GM23248 (cell line): Measurements from ENCODE around the gene NLK. TPM values are rescaled to one million over a fixed set of nuclear protein-coding genes. Genes with fewer than 3 reads are reported as not detected.
"Not testable (repeated sequence)": the region's sequence is repeated elsewhere in the genome, so short reads cannot be mapped to it uniquely, and the experiment has no call there.

Experiments
- DNase-seq: peaks from one replicate; pipeline ENCODE4 v3.0.0-alpha.2; 2015
- H2AFZ ChIP-seq: fragments of 200-600 bp; sonication (generic); 2 replicates; pipeline ENCODE4 v1.6.1; 2016; ENCODE audit warnings: antibody characterized with exemption
- H3F3A ChIP-seq: fragments of 200-600 bp; sonication (generic); 2 replicates; pipeline ENCODE4 v1.6.1; 2016; ENCODE audit warnings: mild to moderate bottlenecking, antibody characterized with exemption, mixed run types; ENCODE audit not compliant: insufficient read depth
- H3K27ac ChIP-seq: fragments of 200-600 bp; sonication (generic); 2 replicates; pipeline ENCODE4 v1.5.1; 2016; ENCODE audit warnings: mild to moderate bottlenecking
- H3K27me3 ChIP-seq: fragments of 200-600 bp; sonication (generic); replicated peaks from 2 replicates; pipeline ENCODE4 v1.6.1; 2016; ENCODE audit warnings: mild to moderate bottlenecking; ENCODE audit not compliant: insufficient read depth
- H3K36me3 ChIP-seq: fragments of 200-600 bp; sonication (generic); 2 replicates; pipeline ENCODE4 v1.6.1; 2016; ENCODE audit warnings: low read depth, mild to moderate bottlenecking
- H3K4me1 ChIP-seq: fragments of 200-600 bp; sonication (generic); 2 replicates; pipeline ENCODE4 v1.6.1; 2016; ENCODE audit warnings: mild to moderate bottlenecking; ENCODE audit not compliant: insufficient read depth
- H3K4me2 ChIP-seq: fragments of 200-600 bp; sonication (generic); one replicate; pipeline ENCODE4 v1.6.1; 2016; ENCODE audit warnings: mild to moderate bottlenecking; ENCODE audit not compliant: unreplicated experiment
- H3K4me3 ChIP-seq: fragments of 200-600 bp; sonication (generic); 2 replicates; pipeline ENCODE4 v1.5.1; 2016; ENCODE audit warnings: mild to moderate bottlenecking
- H3K79me2 ChIP-seq: fragments of 200-600 bp; sonication (generic); 2 replicates; pipeline ENCODE4 v1.6.1; 2016; ENCODE audit warnings: mild to moderate bottlenecking; ENCODE audit not compliant: insufficient read depth
- H3K9ac ChIP-seq: fragments of 200-600 bp; sonication (generic); 2 replicates; pipeline ENCODE4 v1.6.1; 2016; ENCODE audit warnings: mild to moderate bottlenecking
- H3K9me2 ChIP-seq: fragments of 200-600 bp; sonication (generic); 2 replicates; pipeline ENCODE4 v1.6.1; 2016; ENCODE audit warnings: mixed run types, mild to moderate bottlenecking, moderate library complexity; ENCODE audit not compliant: insufficient read depth
- H3K9me3 ChIP-seq: fragments of 200-600 bp; sonication (generic); one replicate; pipeline ENCODE4 v1.6.1; 2017; ENCODE audit warnings: low read depth
- H4K20me1 ChIP-seq: fragments of 200-600 bp; sonication (generic); 2 replicates; pipeline ENCODE4 v1.6.0; 2016; ENCODE audit not compliant: insufficient read depth
- EZH2 ChIP-seq: fragments of 200-600 bp; sonication (generic); IDR thresholded peaks from 2 replicates; pipeline ENCODE4 v1.6.1; 2018; ENCODE audit warnings: antibody characterized with exemption, mild to moderate bottlenecking; ENCODE audit not compliant: insufficient read depth, poor library complexity, severe bottlenecking
- EZH2phosphoT487 ChIP-seq: fragments of 200-600 bp; sonication (generic); IDR thresholded peaks from 2 replicates; pipeline ENCODE4 v1.6.1; 2018; ENCODE audit warnings: antibody characterized with exemption, moderate library complexity, mild to moderate bottlenecking, low read depth; ENCODE audit not compliant: insufficient read depth
- WGBS, 2 experiments: methylation state at CpG; one replicate each; pipeline ENCODE4 v1.1.6; 2015 to 2017; ENCODE audit warnings: low lambda C conversion rate in 2 of 2, low coverage in 1 of 2; ENCODE audit errors: missing lambda C conversion rate in 2 of 2; 5-methylcytosine and 5-hydroxymethylcytosine counted together
- in situ Hi-C: fragments of 300-500 bp; cut with MboI; formaldehyde crosslinking; loops from 2 replicates; pipeline ENCODE4 v1.15.0; 2020
- polyA plus RNA-seq: library from polyadenylated mRNA; unstranded; fragments of >200 nt; fragmentation: Nextera tagmentation; extraction: Ambion mirVana; gene quantifications from 2 replicates; pipeline ENCODE4 v1.2.1, GENCODE V29; 2016
- total RNA-seq: library from RNA; depleted of rRNA; stranded (reverse); fragments of >200 nt; shearing (Covaris generic); gene quantifications from 2 replicates; pipeline ENCODE4 v1.2.3, GENCODE V29; 2014

The NLK gene
- total and polyA plus RNA-seq, 2 experiments from 2014 or later, result 3.8 to 17.6 TPM

DNA sequence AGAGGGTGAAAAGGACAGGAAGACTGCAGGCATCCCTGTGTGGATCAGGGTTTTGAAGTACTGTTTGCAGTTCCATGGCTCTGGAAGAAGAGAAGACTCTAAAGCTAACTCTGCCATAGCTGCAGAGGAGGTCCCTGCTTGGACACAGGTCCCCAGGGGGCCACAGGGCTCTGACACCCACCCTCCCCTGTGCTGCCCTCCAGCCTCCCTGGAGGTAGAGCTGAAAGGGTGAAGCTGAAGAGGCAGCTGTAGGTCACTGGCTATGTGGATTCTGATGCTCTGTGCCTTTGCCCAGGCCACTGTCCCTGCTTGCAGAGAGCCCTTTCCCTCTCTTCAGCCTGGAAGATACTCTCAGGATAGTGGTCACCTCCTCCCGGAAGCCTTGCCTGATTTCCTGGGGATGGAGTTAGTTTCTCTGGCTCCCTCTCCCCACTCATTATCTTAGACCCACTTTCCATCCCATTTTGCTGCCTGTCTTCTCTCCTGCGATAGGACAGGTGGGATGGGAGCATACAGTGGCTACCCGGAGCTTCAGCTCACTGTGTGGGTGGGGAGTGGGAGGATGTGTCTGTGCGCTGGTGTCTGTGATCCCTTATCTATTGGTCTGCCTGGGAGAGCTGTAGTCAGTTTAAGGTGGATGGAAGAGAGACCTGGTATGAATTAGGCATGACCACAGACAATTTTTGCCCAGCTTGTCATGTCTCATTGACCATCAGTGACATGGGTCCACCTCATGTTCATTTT lies 186.7 kb downstream of the NLK start:
- TF ChIP-seq EZH2 (no peak), EZH2phosphoT487 (no peak)
- Histone ChIP-seq H3K79me2 (no peaks in the 10 kb centered on the region), H3K9me3 (no peaks in the 10 kb centered on the region), H2AFZ (no peak overlapping the region), H3F3A (no peaks in the 10 kb centered on the region), H3K9ac (no peak overlapping the region), H3K4me1 (no peaks in the 10 kb centered on the region), H3K4me3 (no peak overlapping the region), H4K20me1 (no peaks in the 10 kb centered on the region), H3K27me3 (peaks cover 5% of the 10 kb centered on the region; the same call in 1 of the 2 replicates), H3K4me2 (no peak overlapping the region), H3K9me2 (no peaks in the 10 kb centered on the region), H3K36me3 (no peaks in the 10 kb centered on the region), H3K27ac (no peak overlapping the region)
- no peak for DNase-seq
- in situ Hi-C loops, result no loop called here
- WGBS, 2 experiments, result 79 to 88% methylated on average over 4 of the region's 4 CpGs

DNA sequence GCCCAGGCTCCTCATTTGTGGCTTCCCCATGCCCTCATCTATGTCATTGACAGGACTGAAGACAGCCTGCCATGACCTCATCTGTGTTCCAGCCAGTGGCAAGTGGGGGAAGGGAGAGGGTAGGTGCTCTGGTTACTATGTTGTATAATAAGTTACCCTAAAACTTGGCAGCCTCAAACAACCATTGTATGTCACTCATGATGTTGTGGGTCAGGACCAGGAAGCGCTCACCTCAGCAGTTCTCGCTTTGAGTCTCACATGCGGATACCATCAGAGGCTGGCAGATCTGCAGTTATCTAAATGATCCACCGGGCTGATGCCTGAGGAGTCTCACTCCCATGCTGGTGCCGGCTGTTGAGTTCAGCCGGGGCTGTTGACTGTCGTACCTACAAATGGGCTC lies 187.5 kb downstream of the NLK start:
- in situ Hi-C loops, result no loop called here
- Histone ChIP-seq H3K36me3 (no peaks in the 10 kb centered on the region), H3K9me3 (no peaks in the 10 kb centered on the region), H3K4me2 (no peak overlapping the region), H3K27me3 (peaks cover 5% of the 10 kb centered on the region; the same call in 1 of the 2 replicates), H4K20me1 (no peaks in the 10 kb centered on the region), H3K79me2 (no peaks in the 10 kb centered on the region), H3K4me3 (no peak overlapping the region), H3K9ac (no peak overlapping the region), H2AFZ (no peak overlapping the region), H3K4me1 (no peaks in the 10 kb centered on the region), H3K9me2 (no peaks in the 10 kb centered on the region), H3F3A (no peaks in the 10 kb centered on the region), H3K27ac (no peak overlapping the region)
- TF ChIP-seq EZH2phosphoT487, result no peak
- no peak for TF ChIP-seq EZH2
- 66 to 71% methylated on average over 7 of the region's 7 CpGs for WGBS, 2 experiments
- DNase-seq, result no peak

DNA sequence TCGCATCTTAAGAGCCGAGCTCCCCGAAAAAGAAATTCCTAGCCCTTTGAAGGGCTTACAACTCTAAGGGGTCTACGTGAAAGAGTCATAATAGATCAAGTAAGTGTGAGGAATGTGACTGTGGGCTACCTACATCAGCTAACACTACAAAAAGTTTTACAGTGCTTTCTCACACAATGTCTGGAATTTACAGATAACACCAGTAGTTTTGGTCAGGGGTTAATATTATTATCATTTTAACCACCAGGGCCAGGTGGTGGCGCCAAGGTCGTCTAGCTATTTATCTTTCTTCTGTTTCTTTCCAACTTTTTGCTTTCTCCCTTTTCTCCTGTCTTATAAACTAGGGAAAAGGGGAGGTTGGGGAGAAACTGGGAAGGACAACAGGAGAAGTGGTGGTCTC lies 188.1 kb downstream of the NLK start:
- H3K27me3 ChIP-seq, H3K9me2 ChIP-seq, H3K36me3 ChIP-seq, H3K9ac ChIP-seq, in situ Hi-C loops, H4K20me1 ChIP-seq, H3K4me2 ChIP-seq, H3K27ac ChIP-seq, DNase-seq, H3K79me2 ChIP-seq, H3K4me3 ChIP-seq, H3K9me3 ChIP-seq, H3F3A ChIP-seq, H3K4me1 ChIP-seq, H2AFZ ChIP-seq: not testable (repeated sequence)
- 42 to 47% methylated on average over 6 of the region's 6 CpGs for WGBS, 2 experiments

DNA sequence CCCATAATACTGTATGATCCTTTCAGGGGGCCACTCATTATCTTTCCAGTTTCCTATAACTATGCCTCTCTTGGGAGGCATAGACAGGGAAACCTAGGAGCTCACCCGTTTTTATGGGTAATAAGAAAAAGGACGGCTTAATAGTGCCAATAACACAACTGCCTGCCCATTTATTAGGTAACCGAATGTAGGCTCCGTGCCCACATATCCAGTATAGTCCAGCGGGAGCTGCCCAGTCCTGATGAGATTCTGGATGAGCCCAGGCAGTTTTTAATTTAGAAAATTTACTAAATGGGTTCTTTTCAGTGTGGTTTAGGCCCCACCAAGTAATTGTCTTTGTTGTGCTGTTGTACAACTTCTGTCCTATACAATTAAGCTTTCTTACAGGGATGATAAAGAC lies 189.1 kb downstream of the NLK start:
- DNase-seq, H3F3A ChIP-seq, H3K79me2 ChIP-seq, H3K27me3 ChIP-seq, in situ Hi-C loops, H3K9ac ChIP-seq, H3K4me3 ChIP-seq, H3K9me2 ChIP-seq, H3K9me3 ChIP-seq, H3K27ac ChIP-seq, H3K36me3 ChIP-seq, H3K4me2 ChIP-seq, H4K20me1 ChIP-seq, H3K4me1 ChIP-seq, H2AFZ ChIP-seq: not testable (repeated sequence)
- WGBS, 2 experiments, result 64 to 69% methylated on average over 5 of the region's 5 CpGs

DNA sequence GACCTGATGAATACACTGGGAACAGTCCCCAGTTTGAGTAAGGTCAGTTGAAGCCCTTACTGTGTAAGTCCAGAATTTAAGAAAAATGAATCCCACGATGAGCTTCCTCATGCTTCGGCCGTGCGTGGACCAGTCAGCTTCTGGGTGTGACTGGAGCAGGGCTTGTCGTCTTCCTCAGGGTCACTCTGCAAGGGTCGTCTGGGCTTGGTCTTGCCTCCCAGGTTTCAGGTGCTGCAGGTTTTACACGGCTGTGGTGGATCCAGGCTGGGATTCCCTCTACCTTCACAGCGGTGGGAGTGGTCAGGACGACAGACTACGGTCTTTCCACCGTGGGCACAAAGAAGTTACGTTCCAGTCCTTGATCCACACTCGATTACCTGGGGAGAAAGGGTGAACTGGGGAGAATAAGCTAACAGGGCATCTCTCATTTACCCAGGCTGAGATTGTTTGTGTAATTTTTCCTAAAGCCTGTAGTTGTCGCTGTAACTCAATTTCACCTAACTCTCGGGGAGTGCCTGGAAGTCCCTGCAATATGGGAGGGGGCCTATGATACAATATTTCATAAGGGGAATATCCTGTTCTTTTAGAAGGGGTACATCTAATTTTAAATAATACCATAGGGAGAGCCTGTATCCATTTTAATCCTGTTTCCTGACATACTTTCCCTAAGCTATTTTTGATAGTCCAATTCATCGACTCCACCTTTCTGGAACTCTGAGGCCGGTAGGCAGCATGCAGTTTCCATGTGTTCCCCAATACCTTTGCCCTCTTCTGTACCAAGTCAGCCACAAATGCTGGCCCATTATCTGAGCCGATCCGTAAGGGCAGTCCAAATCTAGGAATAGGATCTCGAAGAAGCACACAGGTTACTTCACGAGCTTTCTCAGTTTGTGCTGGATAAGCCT lies 190.7 kb downstream of the NLK start:
- in situ Hi-C loops, H3K79me2 ChIP-seq, H3F3A ChIP-seq, H4K20me1 ChIP-seq, H3K9me3 ChIP-seq, H3K9ac ChIP-seq, H2AFZ ChIP-seq, H3K9me2 ChIP-seq, H3K4me1 ChIP-seq, H3K4me3 ChIP-seq, H3K4me2 ChIP-seq, H3K36me3 ChIP-seq, H3K27ac ChIP-seq, H3K27me3 ChIP-seq: not testable (repeated sequence)
- peak; percentile 29 for DNase-seq
- WGBS, 2 experiments, result 47 to 50% methylated on average over 21 of the region's 21 CpGs

DNA sequence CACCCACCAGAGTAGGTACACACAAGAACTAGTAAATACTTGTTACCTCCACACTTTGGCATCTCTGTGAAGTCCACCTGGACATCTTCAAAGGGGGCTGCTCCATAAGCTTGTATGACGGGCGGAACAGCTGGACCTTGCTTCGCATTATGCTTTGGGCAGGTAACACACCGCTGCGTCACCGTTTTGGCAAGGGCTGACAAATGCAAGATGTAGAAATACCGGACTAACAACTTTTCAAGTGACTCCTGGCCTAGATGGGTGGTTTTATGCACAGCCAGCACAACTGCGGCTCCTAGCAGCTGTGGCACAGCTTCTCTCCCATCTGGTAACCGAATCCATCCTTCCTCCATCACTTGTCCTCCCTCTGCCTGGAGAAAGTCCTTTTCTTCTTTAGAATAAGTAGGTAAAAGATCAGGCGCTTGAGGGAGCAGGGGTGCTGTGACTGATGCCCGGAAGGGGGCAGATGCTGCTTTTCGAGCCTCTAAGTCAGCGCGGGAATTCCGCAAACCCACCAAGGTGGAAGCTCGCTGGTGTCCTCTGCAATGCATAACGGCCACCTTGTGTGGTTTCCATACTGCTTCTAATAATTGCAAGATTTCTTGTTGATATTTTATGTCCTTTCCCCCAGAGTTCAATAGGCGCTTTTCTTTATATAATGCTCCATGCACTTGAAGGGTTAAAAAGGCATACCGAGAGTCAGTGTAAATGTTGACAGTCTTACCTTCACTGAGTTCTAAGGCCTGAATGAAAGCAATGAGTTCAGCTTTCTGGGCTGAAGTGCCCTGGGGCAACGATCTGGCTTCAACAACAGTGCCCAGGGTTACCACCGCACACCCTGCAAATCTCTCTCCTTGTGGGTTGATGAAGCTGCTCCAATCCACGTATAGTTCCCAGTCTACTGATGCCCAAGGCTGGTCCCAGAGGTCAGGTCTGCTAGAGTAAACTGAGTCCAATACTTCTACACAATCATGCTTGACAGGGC lies 191.7 kb downstream of the NLK start:
- H3K4me3 ChIP-seq, H3K4me2 ChIP-seq, H3F3A ChIP-seq, H3K79me2 ChIP-seq, H3K36me3 ChIP-seq, DNase-seq, H3K27ac ChIP-seq, H3K9ac ChIP-seq, H3K4me1 ChIP-seq, H2AFZ ChIP-seq, H3K9me2 ChIP-seq, in situ Hi-C loops, H4K20me1 ChIP-seq, H3K9me3 ChIP-seq, H3K27me3 ChIP-seq: not testable (repeated sequence)
- 64 to 65% methylated on average over 22 of the region's 22 CpGs for WGBS, 2 experiments
